Memory B cell (primary cell): ENCODE results near the gene KLHL29.

Experiments used
- ATAC-seq: fragments of 150-1000 bp; cut with Tn5 transposase; 2 replicates; pipeline ENCODE4 v1.10.0; 2021; ENCODE audit warnings: low read depth, mild to moderate bottlenecking, moderate library complexity
- DNase-seq, 2 donors: peaks; one replicate each; pipeline ENCODE4 v3.0.0; 2022; ENCODE audit warnings: low spot score in 2 of 2
- H3K27ac Mint-ChIP-seq: one replicate; pipeline ENCODE4 v1.8.0; 2022; ENCODE audit warnings: mild to moderate bottlenecking, moderate library complexity, mixed read lengths
- H3K27me3 Mint-ChIP-seq: one replicate; pipeline ENCODE4 v1.8.0; 2022; ENCODE audit warnings: mixed read lengths
- H3K36me3 Mint-ChIP-seq: one replicate; pipeline ENCODE4 v1.8.0; 2022; ENCODE audit warnings: mild to moderate bottlenecking, mixed read lengths
- H3K4me1 Mint-ChIP-seq: one replicate; pipeline ENCODE4 v1.8.0; 2022; ENCODE audit warnings: mixed read lengths
- H3K4me3 Mint-ChIP-seq: one replicate; pipeline ENCODE4 v1.8.0; 2022; ENCODE audit warnings: mild to moderate bottlenecking, moderate library complexity, mixed read lengths
- H3K9me3 Mint-ChIP-seq: one replicate; pipeline ENCODE4 v1.8.0; 2022; ENCODE audit warnings: mixed read lengths

KLHL29 gene

DNA sequence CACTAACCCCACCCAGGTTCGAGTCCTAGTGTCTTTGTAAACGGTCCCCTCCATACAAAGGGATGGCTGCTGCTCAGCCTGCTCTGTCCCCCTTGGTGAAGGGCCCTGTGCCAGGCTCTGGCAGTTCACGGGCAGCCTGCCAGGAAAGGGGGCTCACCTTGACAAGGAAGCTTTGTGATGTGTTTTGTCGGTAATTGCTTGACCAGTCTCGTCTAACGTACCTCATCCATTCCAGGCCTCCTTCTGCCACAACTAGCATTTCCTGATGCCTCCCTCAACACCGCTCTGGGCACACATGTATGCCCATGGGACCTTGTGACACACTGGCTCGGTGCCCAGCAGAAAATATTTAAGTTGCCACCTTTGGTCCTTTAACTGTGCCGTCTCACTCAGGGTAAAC, 171.9 kb downstream of the KLHL29 start:
- H3K27ac Mint-ChIP-seq, result no peak overlapping the region
- no peaks in the 10 kb centered on the region for H3K36me3 Mint-ChIP-seq
- no peak for ATAC-seq
- H3K4me1 Mint-ChIP-seq, result peaks cover 3% of the 10 kb centered on the region
- no peak overlapping the region for H3K4me3 Mint-ChIP-seq
- no peaks in the 10 kb centered on the region for H3K9me3 Mint-ChIP-seq
- no peaks in the 10 kb centered on the region for H3K27me3 Mint-ChIP-seq
- DNase-seq, result no peak

DNA sequence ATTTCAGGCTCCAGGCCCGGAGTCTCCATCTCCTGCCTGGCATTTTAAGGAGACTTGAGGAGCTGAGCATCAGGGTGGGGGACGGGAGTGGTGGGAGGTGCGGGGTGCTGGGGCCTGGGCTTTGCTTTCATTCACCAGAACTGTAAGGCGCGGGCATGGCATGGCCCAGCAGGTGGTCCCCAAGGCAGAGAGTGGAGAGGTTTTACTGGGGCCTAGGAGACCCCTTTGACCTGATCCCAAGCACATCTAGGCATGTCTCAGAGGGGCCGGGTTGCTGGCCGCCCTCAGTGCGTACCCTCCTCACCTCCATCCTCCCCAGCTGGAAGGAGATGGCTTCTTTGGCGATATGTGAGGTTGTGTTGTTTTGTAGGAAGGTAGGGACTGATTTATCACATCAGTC, 172.5 kb downstream of the KLHL29 start:
- Mint-ChIP-seq H3K27ac (no peak overlapping the region), H3K4me1 (peaks cover 3% of the 10 kb centered on the region), H3K27me3 (no peaks in the 10 kb centered on the region), H3K36me3 (no peaks in the 10 kb centered on the region), H3K4me3 (no peak overlapping the region), H3K9me3 (no peaks in the 10 kb centered on the region)
- DNase-seq (no peak), ATAC-seq (no peak)

DNA sequence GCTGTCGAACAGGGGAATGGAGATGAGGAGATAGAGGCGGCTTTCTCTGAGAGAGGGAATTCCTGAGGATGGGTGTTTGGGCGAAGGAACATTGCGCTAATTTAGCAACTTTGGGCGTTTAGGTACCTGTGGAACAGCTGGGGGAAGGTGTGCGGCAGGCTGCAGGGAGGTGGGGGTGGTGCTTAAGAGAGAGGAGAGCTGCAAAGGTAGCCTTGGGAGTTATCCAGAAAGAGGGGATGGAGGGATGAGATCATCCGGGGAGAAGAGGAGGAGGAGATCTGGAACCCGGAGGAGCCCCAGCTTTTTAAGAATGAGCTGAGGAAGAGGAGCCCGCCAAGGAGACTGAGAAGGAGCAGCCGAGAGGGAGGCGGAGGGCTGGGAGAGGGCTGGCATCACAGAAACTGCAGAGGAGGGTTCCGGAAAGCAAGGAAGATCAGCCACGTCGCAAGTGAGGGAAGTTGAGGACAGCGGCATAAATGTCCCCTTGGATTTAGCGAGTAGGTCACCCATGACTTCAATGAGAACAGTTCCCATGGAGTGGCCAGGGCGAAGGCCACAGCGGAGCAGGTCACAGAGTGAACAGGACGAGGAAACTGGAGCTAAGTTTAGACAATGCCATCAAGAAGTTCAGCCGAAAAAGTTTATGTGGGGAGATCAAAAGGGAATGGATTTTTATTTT, 174.7 kb downstream of the KLHL29 start:
- no peaks in the 10 kb centered on the region for H3K9me3 Mint-ChIP-seq
- no peaks in the 10 kb centered on the region for H3K27me3 Mint-ChIP-seq
- no peak for ATAC-seq
- no peak overlapping the region for H3K4me3 Mint-ChIP-seq
- H3K4me1 Mint-ChIP-seq, result peaks cover 3% of the 10 kb centered on the region
- DNase-seq, result no peak
- H3K36me3 Mint-ChIP-seq, result no peaks in the 10 kb centered on the region
- H3K27ac Mint-ChIP-seq, result no peak overlapping the region

DNA sequence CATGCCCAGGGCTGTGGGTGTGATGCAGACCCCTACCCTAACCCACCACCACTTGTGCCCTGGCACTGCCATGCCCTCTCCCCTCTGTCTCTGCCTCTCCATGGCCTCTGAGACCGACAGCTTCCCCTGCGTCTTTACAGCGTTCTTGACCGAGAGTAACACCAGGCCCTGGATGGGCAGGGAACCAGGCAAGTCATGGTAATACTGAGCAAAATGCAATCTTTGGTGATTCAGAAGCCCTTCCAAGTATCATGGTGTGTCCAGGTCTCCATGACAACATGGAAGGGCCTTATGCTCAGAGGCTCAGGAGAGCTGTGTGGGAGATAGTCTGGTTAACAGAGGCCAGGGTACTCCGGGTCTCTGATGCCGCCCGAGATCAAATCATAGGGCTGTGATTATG, 176.1 kb downstream of the KLHL29 start:
- Mint-ChIP-seq H3K27ac (no peak overlapping the region), H3K4me3 (no peak overlapping the region), H3K4me1 (peaks cover 3% of the 10 kb centered on the region), H3K36me3 (no peaks in the 10 kb centered on the region), H3K9me3 (no peaks in the 10 kb centered on the region), H3K27me3 (no peaks in the 10 kb centered on the region)
- ATAC-seq (no peak), DNase-seq (no peak)

DNA sequence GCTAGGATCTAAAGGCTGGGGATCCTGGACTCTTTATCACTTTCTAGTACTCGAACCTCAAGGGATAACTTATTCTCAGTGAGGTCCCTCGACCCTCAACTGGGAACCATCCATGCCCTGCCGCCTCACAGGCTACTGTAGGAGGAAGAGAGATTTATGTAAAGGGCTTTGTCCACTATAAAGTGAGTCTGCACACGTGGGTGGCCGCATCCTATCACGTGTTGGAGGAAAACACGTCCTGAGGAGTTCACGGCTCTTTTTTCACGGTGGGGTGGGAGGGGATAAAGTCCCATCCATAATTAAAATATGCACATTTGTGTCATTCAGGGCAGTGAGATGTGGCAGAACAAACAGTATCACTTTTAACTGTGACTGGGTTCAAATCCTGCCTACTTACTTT, 176.6 kb downstream of the KLHL29 start:
- Mint-ChIP-seq H3K9me3 (no peaks in the 10 kb centered on the region), H3K27me3 (no peaks in the 10 kb centered on the region), H3K27ac (no peak overlapping the region), H3K4me1 (peaks cover 3% of the 10 kb centered on the region), H3K4me3 (no peak overlapping the region), H3K36me3 (no peaks in the 10 kb centered on the region)
- DNase-seq (no peak), ATAC-seq (no peak)

DNA sequence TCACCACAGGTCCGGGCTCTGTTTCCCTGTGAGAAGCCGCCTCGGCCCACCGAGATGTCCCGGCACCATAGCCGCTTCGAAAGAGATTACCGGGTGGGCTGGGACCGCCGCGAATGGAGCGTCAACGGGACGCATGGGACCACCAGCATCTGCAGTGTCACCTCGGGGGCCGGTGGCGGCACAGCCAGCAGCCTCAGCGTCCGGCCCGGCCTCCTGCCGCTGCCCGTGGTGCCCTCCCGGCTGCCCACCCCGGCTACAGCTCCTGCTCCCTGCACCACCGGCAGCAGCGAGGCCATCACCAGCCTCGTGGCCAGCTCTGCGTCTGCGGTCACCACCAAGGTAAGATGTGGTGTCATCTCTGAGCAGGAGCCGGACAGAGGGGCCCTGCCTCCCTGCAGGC, 177.2 kb downstream of the KLHL29 start:
- Mint-ChIP-seq H3K9me3 (no peaks in the 10 kb centered on the region), H3K36me3 (no peaks in the 10 kb centered on the region), H3K4me3 (no peak overlapping the region), H3K4me1 (peaks cover 2% of the 10 kb centered on the region), H3K27ac (no peak overlapping the region), H3K27me3 (no peaks in the 10 kb centered on the region)
- no peak for DNase-seq
- no peak for ATAC-seq

DNA sequence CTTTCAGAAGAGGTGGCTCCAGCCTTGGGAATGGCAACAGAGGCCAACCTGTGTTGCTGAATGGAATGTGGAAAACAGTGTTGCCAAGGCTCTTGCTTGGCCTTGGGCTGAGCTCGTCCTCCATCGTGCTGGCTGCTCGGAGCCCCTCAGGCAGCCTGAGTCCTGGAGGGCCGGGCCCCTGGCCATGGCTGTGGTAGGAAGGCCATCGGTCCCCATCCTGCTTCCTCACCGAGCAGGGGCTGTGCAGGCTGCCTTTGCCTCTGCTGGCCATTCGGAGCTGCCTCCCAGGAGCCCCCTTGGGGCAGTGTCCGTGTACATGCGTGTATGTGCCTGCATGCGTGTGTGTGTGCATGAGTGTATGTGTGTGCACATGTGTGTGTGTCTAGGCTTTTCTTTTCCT, 178.2 kb downstream of the KLHL29 start:
- no peaks in the 10 kb centered on the region for H3K36me3 Mint-ChIP-seq
- no peaks in the 10 kb centered on the region for H3K27me3 Mint-ChIP-seq
- H3K4me3 Mint-ChIP-seq, result no peak overlapping the region
- no peaks in the 10 kb centered on the region for H3K4me1 Mint-ChIP-seq
- no peak for DNase-seq
- no peaks in the 10 kb centered on the region for H3K9me3 Mint-ChIP-seq
- H3K27ac Mint-ChIP-seq, result no peak overlapping the region
- no peak for ATAC-seq

DNA sequence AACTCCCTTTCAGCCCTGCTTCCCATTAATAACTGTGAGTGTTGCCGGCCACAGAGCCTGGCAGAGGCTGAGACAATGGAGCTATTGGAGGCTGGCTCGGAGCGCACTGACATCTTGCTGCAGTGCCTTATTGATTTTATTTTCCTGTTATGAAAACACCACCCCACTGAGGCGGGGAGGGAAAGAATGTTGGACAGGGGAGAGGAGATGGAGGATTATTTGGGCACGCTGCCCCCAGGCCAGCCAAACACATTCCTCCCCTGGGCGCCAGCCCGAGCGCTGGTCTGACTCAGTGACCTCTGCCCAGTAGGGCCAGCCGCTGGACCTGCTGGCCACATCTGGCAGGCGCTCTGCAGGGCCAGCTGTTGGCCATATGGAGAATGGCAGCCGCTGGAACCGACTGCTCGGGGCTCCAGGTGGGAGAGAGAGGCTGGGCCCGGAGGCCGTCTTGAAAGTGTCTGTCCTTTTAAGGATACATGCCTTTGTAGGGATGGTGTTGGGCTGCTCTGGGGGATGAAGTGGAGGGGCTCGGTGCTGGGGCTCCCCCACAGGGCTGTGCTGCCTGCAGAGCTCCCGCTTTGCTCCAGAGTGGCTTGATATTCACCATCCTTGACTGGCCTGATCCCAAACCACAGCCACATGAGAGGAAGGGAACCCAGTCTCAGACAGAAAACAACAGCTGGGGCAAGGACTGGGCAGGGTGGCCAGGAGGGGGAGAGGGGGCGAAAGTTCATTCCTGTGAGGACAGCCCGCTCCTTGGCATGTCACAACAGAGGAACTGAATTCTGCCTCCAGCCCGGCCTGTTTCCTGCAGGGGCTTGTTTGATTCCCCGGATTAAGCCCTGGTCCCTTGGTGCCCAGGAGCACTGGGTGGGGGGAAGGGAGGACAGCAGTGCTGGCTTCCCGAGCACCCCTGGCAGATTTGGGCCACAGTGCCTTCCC, 179.0 kb downstream of the KLHL29 start:
- Mint-ChIP-seq H3K27ac (no peak overlapping the region), H3K9me3 (no peaks in the 10 kb centered on the region), H3K4me3 (no peak overlapping the region), H3K27me3 (no peaks in the 10 kb centered on the region), H3K36me3 (no peaks in the 10 kb centered on the region), H3K4me1 (no peaks in the 10 kb centered on the region)
- DNase-seq, result no peak
- no peak for ATAC-seq

DNA sequence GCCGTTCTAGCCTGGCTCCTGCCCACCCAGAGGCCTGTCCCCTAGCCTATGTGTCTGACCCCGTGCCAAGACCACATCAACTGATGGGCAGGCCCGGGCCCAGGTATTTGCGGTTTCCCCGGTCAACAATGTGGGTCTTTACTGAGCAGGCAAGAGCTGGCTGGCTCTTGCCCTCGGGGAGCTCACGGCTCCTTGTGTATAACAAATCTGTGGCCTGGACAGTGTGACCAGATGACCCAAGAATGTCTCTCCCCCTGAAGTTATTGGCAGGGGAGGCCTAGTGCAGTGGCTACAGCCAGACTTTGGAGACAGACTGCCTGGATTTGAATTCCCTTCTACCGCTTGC, 179.6 kb downstream of the KLHL29 start:
- no peak for DNase-seq
- no peaks in the 10 kb centered on the region for H3K27me3 Mint-ChIP-seq
- no peaks in the 10 kb centered on the region for H3K36me3 Mint-ChIP-seq
- H3K27ac Mint-ChIP-seq, result no peak overlapping the region
- no peak for ATAC-seq
- H3K4me3 Mint-ChIP-seq, result no peak overlapping the region
- H3K4me1 Mint-ChIP-seq, result no peaks in the 10 kb centered on the region
- no peaks in the 10 kb centered on the region for H3K9me3 Mint-ChIP-seq

DNA sequence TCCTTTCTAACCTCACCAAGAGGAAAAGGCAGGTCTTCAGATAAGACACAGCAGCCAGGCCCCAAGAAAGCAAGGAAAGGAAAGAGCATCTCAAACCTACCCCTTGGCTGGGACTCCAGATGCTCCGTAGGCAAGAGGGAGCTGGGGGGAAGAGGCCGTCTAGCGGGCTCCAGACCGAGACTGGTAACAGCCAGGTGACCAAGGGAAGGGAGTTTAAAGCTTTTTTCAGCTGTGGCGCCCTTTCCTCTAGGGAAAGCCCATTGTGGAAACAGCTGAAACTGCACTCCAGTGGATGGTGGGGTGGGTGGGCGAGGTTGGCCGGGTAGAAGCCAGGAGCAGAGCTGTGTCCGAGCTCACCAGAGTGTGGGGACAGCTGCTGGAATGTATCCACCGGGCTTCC, 180.4 kb downstream of the KLHL29 start:
- Mint-ChIP-seq H3K27ac (no peak overlapping the region), H3K4me3 (no peak overlapping the region), H3K27me3 (no peaks in the 10 kb centered on the region), H3K9me3 (no peaks in the 10 kb centered on the region), H3K4me1 (no peaks in the 10 kb centered on the region), H3K36me3 (no peaks in the 10 kb centered on the region)
- ATAC-seq (no peak), DNase-seq (no peak)

DNA sequence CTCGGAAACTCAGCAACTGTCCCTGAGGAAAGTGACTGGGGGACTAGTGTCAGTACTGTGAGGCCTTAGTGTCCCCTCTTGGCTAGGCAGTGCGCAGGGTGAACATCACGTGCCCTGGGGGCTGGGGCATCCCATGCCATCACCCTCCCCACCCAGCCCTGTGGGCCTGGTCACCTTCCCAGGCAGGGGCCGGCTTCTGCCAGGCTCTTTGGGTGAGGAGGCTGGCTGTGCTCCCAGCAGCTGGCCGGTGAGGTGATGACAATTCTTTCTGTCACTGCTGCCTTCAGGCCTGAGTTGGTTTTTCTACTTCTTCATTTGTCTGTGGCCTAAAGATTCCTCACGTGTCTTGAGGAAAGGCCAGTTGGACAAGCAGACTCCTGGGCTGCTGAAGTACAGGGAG, 180.8 kb downstream of the KLHL29 start:
- no peak for DNase-seq
- H3K27ac Mint-ChIP-seq, result no peak overlapping the region
- no peaks in the 10 kb centered on the region for H3K27me3 Mint-ChIP-seq
- H3K4me3 Mint-ChIP-seq, result no peak overlapping the region
- H3K36me3 Mint-ChIP-seq, result no peaks in the 10 kb centered on the region
- no peaks in the 10 kb centered on the region for H3K4me1 Mint-ChIP-seq
- H3K9me3 Mint-ChIP-seq, result no peaks in the 10 kb centered on the region
- ATAC-seq, result no peak

DNA sequence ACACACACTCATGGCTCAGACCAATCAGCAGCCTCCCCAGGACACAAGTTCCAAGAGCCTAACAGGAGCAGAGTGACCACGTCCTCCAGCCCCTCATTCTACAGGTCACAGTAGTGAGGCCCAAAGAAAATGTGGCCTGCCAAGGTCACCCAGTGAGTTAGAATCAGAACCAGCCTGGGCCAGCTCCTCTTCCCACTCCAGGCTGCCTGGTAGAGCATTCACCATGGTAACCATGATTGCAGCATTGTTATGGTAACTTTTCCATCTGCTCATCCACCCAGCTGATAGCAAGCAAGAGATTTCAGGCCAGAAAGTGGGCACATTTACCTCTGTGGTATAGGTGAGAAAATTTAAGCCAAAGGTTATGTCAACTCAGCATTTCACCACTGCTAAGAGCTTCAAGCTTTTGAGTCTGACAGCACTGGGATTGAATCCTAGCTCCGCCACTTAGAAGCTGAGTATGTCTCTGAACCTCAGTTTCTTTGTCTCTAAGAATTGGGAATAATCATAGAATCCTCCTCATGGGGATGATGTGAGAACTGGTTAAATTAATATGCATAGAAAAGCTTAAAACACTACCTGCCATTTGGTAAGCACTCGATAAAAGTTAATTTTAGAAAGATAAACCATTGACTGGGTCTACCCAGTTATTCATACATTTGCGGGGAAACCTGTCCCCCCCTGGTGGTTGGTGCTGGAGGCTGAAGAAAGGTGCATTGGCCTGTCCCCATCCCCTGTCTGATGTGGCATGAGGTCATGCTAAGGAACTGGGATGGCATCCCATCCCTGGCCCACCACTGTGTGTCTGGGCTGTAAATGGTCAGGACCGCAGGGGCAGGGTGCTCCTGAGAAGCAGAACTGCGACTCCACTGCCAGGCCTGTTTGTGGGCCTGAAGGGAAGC, 181.5 kb downstream of the KLHL29 start:
- H3K36me3 Mint-ChIP-seq, result no peaks in the 10 kb centered on the region
- no peak for ATAC-seq
- H3K9me3 Mint-ChIP-seq, result no peaks in the 10 kb centered on the region
- H3K27ac Mint-ChIP-seq, result no peak overlapping the region
- no peaks in the 10 kb centered on the region for H3K4me1 Mint-ChIP-seq
- DNase-seq, result no peak
- no peak overlapping the region for H3K4me3 Mint-ChIP-seq
- no peaks in the 10 kb centered on the region for H3K27me3 Mint-ChIP-seq

DNA sequence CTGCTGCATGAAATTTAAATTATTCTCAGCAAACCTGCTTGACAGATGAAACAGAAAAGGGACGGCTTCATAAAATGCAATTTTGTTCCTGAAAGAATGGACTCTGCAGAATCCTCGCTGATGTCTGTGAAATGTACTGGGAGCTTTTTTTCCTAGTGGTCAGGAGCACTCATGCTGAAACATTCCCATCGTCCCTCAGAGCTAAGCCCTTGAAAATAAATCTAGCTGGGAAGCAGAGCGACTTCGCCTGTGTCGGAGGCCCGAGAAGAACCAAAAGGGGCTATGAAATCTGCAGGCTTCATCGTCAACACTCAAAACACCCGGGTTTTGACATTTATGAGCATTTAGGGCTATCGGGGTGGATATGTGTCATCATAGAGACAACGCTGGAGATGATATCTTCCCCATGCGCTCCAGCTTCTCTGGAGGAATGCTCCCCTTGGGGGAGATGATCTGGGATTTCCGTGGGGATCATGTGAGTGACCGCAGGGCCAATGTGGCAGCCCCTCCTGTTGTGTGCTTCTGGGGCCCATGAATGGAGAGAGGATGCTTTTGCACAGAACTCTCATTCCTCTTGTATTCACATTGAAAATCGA, 182.3 kb downstream of the KLHL29 start:
- DNase-seq, result no peak

DNA sequence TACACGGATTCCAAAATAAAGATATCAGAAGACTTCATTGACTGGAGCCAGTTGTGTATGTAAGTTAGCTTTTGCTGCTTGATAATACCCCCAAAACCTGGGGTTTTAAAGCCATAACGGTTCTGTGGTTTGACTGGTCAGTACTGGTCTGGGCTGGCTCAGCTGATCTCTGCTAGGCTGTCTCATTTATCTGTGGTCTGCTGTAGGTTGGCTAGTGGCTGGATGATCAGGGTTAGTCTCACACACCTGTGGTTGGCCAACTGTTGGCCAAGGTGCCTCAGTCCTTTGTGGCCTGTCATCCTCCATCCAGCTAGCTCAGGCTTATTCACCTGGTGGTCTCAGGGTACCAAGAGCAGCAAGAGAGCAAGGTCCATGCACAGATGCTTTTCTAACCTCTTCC, 183.2 kb downstream of the KLHL29 start:
- Mint-ChIP-seq H3K4me3 (no peak overlapping the region), H3K9me3 (no peaks in the 10 kb centered on the region), H3K4me1 (no peaks in the 10 kb centered on the region), H3K27ac (no peak overlapping the region), H3K27me3 (no peaks in the 10 kb centered on the region), H3K36me3 (no peaks in the 10 kb centered on the region)
- DNase-seq, result no peak
- no peak for ATAC-seq

More for the DNA sequence above, 182.3 kb downstream of the KLHL29 start:
- no peaks in the 10 kb centered on the region for H3K4me1 Mint-ChIP-seq
- no peaks in the 10 kb centered on the region for H3K36me3 Mint-ChIP-seq
- no peaks in the 10 kb centered on the region for H3K27me3 Mint-ChIP-seq
- H3K27ac Mint-ChIP-seq, result no peak overlapping the region
- ATAC-seq, result no peak
- H3K4me3 Mint-ChIP-seq, result no peak overlapping the region
- H3K9me3 Mint-ChIP-seq, result no peaks in the 10 kb centered on the region
